WERI-Rb-1 (cell line): Measurements from ENCODE around the gene MAD1L1.

Experiments
- DNase-seq: peaks from one replicate; pipeline ENCODE4 v3.0.0-alpha.2; 2020
- H3K27ac ChIP-seq: fragments of 250-450 bp; sonication (Bioruptor Pico); 2 replicates; pipeline ENCODE4 v1.5.1; 2020; ENCODE audit warnings: mild to moderate bottlenecking, moderate library complexity
- H3K27me3 ChIP-seq: fragments of 250-450 bp; sonication (Bioruptor Pico); 2 replicates; pipeline ENCODE4 v1.5.1; 2021; ENCODE audit warnings: mild to moderate bottlenecking, low read depth, moderate library complexity; ENCODE audit not compliant: insufficient read depth, severe bottlenecking
- H3K36me3 ChIP-seq: fragments of 250-450 bp; sonication (Bioruptor Pico); 2 replicates; pipeline ENCODE4 v1.5.1; 2020; ENCODE audit warnings: mild to moderate bottlenecking, moderate library complexity
- H3K4me3 ChIP-seq: 2 replicates; pipeline ENCODE4 v1.5.1; 2011; ENCODE audit warnings: low read depth, mild to moderate bottlenecking, control low read depth, low read length
- H3K9me3 ChIP-seq: fragments of 250-450 bp; sonication (Bioruptor Pico); 2 replicates; pipeline ENCODE4 v1.5.1; 2021; ENCODE audit warnings: mild to moderate bottlenecking, moderate library complexity; ENCODE audit not compliant: severe bottlenecking
- CTCF ChIP-seq: IDR thresholded peaks from 2 replicates; pipeline ENCODE4 v1.5.1; 2011; ENCODE audit warnings: low read depth, mild to moderate bottlenecking, control low read depth, inconsistent platforms, low read length

Gene MAD1L1

GRCh38 chr7:1915326-1915725 is 317.4 kb downstream of the MAD1L1 start:
- DNase-seq: no peak
- no peak for TF ChIP-seq CTCF
- H3K27me3 ChIP-seq: no peaks in the 10 kb centered on the region
- no peak overlapping the region for H3K4me3 ChIP-seq
- H3K9me3 ChIP-seq: no peaks in the 10 kb centered on the region
- H3K27ac ChIP-seq: no peak overlapping the region
- H3K36me3 ChIP-seq: no peaks in the 10 kb centered on the region

- DNase-seq: no peak
- H3K27ac ChIP-seq: no peak overlapping the region
- no peaks in the 10 kb centered on the region for H3K36me3 ChIP-seq
- no peaks in the 10 kb centered on the region for H3K27me3 ChIP-seq
- no peaks in the 10 kb centered on the region for H3K9me3 ChIP-seq
- H3K4me3 ChIP-seq: no peak overlapping the region
- no peak for TF ChIP-seq CTCF
These were observed 318.0 kb downstream of the MAD1L1 start for GRCh38 chr7:1914743-1915142.

DNA sequence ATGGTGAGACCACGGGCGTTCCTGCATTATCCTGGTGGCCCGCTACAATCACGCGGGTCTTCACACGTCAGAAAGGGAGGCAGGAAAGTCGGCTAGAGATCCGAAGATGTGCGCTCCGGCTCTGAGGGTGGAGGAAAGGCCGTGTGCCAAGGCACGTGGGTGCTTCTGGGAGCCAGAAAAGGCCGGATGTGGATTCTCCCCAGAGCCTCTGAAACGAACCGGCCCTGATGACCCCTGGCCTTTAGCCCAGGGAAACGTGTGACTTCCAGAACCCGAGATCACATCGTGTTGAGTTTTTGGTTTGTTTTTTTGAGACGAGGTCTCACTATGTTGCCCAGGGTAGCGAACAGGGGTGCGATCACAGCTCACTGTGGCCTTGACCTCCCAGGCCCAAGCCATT is 318.4 kb downstream of the MAD1L1 start:
- Histone ChIP-seq H3K27me3 (no peaks in the 10 kb centered on the region), H3K36me3 (no peaks in the 10 kb centered on the region), H3K9me3 (no peaks in the 10 kb centered on the region), H3K4me3 (no peak overlapping the region), H3K27ac (peak overlapping the region; percentile 9; the same call in 1 of the 2 replicates)
- no peak for DNase-seq
- no peak for TF ChIP-seq CTCF

GRCh38 chr7:1913466-1914282 is 319.1 kb downstream of the MAD1L1 start:
- no peak for TF ChIP-seq CTCF
- peak; percentile 37 for DNase-seq

DNA sequence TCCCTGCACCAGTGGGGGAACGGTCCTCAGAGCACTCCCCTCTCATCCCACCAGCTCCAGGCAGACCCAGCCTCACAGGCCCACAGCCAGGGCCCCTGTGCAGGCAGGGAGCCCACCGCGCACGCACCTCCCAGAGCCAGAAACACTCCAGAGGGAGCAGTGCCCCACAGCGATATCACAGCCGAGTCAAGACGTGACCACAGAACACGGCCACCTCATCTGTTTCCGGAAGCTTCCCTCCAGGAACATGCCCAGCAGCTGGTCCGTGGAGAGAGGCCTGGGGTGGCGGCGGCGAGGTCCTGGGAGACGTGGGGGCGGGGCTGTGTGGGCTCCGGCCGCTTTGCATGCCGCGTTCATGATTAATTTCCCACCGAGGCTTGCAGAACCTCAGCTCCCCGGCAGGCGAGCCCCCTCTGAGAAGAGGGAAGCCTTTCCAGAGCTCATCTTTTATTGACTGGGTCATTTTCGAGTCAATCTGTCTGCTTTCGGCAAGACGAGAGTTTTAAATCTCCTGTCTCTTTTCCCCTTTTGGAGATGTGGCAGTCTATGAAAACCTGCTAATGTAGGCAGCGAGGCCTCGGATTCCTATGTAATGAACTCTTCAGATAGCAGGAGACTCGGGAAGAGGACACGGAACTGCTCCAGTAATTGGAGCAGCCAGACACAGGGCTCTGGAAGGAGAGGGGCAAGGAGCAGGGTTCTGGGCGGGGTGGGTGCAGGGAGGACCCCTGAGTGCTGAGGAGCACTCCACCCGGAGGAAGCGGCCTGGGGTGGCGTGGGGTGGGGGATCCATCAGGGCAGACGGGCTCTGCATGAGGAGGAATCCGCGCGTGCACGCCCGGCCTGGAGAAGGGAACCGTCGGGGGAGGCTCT is 319.9 kb downstream of the MAD1L1 start:
- TF ChIP-seq CTCF: no peak
- no peaks in the 10 kb centered on the region for H3K9me3 ChIP-seq
- H3K27me3 ChIP-seq: no peaks in the 10 kb centered on the region
- no peaks in the 10 kb centered on the region for H3K36me3 ChIP-seq
- no peak overlapping the region for H3K27ac ChIP-seq
- H3K4me3 ChIP-seq: no peak overlapping the region
- no peak for DNase-seq

More at GRCh38 chr7:1913466-1914282, 319.1 kb downstream of the MAD1L1 start:
- Histone ChIP-seq H3K27ac (peak overlapping the region; percentile 9; the same call in 1 of the 2 replicates), H3K36me3 (no peaks in the 10 kb centered on the region), H3K9me3 (no peaks in the 10 kb centered on the region), H3K4me3 (no peak overlapping the region), H3K27me3 (no peaks in the 10 kb centered on the region)
